AG08396 (cell line): Measurements from ENCODE around the gene SLC13A2.
"Not testable (repeated sequence)": the region's sequence is repeated elsewhere in the genome, so short reads cannot be mapped to it uniquely, and the experiment has no call there.

ENCODE experiments used
- DNase-seq: peaks from one replicate; pipeline ENCODE4 v3.0.0; 2012; ENCODE audit warnings: low spot score, mixed read lengths

SLC13A2 gene

GRCh38 chr17:28518132-28518531 is 44.7 kb downstream of the SLC13A2 start:
- DNase-seq, result no peak

GRCh38 chr17:28518578-28518977 is 45.1 kb downstream of the SLC13A2 start:
- DNase-seq, result no peak

GRCh38 chr17:28519236-28519635 is 45.8 kb downstream of the SLC13A2 start:
- DNase-seq, result no peak

DNA sequence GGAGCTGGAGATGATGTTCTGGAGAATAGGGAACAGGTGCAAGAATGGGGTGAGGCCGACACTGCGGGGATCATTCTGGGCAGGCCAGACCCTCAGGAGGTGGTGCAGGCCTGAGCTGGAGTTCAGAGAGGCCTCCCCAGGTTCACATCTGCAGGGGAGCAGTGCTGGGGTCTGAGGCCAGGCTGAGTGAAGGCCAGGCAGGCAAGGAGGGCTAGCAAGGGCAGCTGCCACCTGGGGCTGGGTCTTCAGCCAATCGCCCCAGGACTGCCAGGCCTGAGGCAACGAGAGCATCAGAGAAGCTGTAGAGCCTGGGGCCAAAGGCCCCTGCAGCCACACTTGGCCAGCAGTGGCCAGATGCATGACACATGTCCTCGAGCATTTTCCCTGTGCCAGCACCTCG is 47.2 kb downstream of the SLC13A2 start:
- DNase-seq, result no peak

DNA sequence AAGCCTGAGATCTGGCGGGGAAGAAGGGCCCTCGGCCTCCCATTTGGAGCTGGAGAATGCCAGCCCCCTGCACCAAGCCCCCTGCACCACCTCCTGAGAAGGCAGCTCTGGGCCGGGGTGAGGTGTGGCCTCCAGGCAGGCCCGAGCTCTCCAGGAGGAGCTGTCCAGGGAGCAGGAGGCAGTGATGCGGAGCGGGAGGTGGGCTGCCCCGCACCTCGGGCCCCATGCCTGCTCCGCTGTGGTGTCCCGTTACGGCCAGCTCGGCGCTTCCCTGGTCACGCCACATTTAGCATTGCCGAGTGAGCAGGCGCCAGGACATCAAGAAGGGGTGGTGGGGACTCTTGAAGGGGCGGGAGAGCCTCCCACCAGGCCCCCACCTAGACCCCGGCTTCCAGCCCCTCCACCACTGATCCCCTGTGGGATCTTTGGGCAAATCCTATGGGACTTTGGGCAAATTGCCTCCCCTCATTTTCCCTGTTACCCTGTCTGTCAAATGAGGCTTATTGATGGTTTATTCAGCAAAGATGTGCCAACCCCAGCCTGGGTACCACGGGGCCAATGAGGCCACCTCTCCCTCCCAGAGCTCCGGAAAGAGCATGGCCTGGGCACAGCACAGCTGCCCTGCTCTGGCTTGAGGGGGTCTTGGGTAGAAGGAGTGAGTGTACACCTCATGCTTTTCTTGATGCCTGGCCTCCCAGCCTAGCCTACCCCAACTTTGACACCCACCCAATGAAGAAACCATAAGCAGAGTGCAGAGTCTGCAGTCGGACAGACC is 48.1 kb downstream of the SLC13A2 start:
- DNase-seq, result no peak

- DNase-seq, result not testable (repeated sequence)
Observed at GRCh38 chr17:28522281-28522680, 48.8 kb downstream of the SLC13A2 start.

DNA sequence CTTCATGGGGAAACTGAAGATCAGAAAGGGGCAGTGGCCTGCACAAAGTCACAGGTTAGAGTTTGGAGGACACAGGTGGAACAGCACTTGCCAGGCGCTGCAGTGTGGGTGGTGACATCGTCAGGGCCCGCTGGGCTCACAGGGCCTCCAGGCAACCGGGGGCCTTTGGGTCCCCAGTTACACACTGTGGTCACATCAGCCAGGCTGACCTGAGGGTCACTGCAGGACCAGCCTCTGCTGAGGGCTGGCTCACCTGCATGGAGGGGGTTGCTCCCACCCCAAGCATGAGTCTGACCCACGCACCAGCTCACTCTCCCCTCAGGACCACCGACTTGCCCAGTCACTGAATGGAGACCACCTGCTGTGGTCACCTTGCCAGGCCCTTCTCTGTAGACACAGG is 49.7 kb downstream of the SLC13A2 start:
- DNase-seq, result no peak

DNA sequence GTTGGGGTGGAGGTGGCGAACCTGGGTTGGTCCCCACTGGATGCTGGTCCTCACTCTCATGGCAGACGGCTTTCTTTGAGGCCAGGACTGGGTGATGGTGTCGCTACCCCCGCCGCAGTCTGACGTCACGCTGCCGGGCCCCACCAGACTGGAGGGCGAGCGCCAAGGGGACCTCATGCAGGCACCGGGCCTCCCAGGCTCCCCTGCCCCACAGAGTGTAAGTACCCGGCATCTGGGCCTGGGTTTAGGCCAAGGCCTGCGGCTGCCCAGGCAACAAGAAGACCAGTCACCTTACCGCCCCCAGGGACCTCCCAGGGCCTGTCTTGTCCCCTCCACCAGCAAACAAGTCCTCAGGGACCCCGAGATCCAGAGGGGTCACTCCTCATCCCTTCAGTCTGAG is 50.4 kb downstream of the SLC13A2 start:
- DNase-seq, result no peak

DNA sequence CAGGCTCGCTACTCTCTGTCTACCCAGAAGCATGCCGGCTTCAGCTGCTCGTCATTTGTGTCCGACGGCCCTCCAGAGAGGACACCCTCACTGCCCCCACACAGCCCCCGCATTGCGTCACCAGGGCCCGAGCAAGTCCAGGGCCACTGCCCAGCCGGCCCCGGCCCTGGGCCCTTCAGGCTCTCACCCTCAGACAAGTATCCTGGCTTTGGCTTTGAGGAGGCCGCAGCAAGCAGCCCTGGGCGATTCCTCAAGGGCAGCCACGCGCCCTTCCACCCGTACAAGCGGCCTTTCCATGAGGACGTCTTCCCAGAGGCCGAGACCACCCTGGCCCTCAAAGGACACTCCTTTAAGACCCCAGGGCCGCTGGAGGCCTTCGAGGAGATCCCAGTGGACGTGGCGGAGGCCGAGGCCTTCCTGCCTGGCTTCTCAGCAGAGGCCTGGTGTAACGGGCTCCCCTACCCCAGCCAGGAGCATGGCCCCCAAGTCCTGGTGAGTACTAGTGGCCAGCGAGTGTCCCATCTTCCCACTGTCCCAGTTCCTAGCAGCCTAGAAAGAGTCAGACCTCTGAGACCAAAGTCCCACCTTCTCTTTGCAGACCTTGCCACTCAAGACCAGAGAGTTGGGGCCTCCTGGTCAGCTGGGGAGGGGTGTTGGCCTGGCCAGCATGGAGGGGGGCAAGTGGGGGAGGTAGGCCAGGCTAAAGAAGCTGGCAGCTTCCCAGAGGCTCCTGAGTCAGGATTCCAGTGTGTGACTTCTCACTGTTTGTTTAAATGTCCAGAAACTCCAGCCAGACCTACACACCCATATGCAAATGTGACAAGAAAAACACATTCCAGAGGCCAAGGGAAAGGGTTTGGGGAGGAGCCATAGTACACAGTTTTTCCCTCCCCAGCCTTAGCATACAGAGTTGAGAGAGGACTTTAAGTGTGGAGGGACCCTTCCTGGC is 51.3 kb downstream of the SLC13A2 start:
- DNase-seq, result peak; percentile 80

- no peak for DNase-seq
Observed at GRCh38 chr17:28526381-28526780, 52.9 kb downstream of the SLC13A2 start.

DNA sequence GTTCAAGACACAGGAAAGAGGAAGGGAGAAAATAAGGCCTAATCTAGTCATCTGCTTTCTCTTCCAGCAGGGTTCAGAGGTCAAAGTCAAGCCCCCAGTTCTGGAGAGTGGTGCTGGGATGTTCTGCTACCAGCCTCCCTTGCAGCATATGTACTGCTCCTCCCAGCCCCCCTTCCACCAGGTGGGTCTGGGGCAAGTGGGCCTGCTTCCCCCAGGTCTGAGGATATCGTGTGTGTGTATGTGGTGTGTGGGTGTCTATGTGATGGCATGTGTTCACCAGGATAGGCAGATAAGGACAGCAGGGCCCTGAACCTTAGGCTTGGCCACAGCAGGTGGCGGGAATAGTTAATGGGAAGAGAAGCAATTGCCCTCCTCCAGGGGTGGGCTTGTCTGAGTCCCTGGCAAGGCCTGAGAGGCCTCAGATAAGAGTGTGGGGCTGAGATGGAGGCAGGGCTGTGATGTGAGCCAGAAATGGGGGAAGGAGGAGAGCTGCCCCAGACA is 53.8 kb downstream of the SLC13A2 start:
- no peak for DNase-seq

DNA sequence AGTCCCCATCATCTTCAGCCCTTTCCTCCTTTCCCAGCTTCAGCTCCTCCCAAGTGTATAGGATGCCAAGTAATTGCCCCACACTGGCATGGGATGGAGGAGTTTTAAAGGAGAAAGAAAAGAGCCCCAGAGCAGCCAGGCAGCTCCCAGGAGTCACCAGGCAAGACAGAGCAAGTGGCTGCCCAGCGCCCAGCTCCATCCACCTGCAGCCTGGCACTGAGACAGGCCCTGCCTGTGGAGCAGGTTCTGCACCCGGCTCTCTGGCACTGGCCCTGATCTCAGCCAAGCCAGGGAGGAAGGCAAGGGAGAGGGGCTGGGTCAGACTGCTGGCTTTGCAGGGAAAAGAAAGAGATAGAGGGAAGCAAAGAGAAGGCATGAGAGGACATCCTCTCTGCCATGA is 54.4 kb downstream of the SLC13A2 start:
- no peak for DNase-seq

GRCh38 chr17:28528327-28529012 is 55.0 kb downstream of the SLC13A2 start:
- no peak for DNase-seq

GRCh38 chr17:28529013-28529400 is 55.6 kb downstream of the SLC13A2 start:
- no peak for DNase-seq

GRCh38 chr17:28530250-28530649 is 56.8 kb downstream of the SLC13A2 start:
- DNase-seq, result no peak

DNA sequence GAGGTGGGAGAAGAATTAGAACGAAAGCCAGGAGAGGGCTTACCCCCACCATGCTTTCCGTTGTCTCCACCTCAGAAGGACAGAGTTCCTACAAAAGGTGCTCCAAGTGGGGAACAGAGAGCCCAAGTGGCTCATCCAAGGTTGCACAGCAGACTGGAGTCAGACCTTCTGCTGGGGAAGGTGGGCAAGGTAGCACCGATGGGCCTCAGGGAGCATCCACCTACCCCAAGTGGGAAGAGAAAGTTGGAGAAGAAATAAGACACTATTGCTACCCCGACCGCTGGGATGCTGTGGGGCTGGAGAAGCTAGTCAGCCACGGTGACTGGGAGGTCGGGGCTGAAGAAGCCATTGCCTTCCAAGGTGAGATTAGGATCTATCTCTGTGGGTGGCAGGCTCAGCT is 57.5 kb downstream of the SLC13A2 start:
- DNase-seq, result no peak

GRCh38 chr17:28532050-28532960 is 58.9 kb downstream of the SLC13A2 start:
- no peak for DNase-seq

- DNase-seq, result no peak
Observed at GRCh38 chr17:28533091-28533807, 59.8 kb downstream of the SLC13A2 start.

- DNase-seq, result no peak
Observed at GRCh38 chr17:28534740-28535375, 61.4 kb downstream of the SLC13A2 start.
